Activated CD8-positive, alpha-beta memory T cell treated with anti-CD3 and anti-CD28 coated beads, Interleukin-2, amount 50 U/mL, for 48 hours (primary cell): ENCODE data around the gene ELP6.

Experiments
- DNase-seq: peaks from one replicate; pipeline ENCODE4 v3.0.0-alpha.2; 2020

The ELP6 gene

GRCh38 chr3:47455806-47456452 is 57.6 kb downstream of the ELP6 start:
- DNase-seq = no peak

GRCh38 chr3:47452453-47453215 is 60.9 kb downstream of the ELP6 start:
- DNase-seq = no peak
